GM20000 (cell line): ENCODE results near the gene PHLDB3.

Experiments
- DNase-seq: peaks from one replicate; pipeline ENCODE4 v3.0.0; 2012; ENCODE audit warnings: low spot score
- TF ChIP-seq, protein P1 (sequence below): IDR thresholded peaks from 2 replicates; pipeline ENCODE4 v1.5.1; 2012; ENCODE audit warnings: mild to moderate bottlenecking, control low read depth; ENCODE audit errors: extremely low read depth, missing control alignments

Gene PHLDB3

DNA sequence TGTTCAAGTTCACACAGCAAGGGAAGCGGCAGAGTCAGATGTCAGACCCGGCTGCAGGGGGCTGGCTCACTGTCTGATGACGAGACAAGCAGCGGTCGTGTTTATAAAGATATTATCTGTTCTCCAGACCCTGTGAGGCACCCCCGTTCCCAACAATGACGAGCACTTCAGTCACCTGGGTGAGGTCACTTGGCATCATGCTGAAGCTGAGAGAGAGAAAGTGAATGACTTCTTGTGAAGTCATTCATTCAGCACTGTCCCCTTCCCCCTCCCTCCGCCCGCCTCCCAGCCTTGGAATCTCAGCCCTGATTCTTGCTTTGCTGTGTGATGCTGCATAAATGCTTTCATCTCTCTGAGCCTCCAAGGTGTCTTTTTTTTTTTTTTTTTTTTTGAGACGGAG lies 34.3 kb downstream of the PHLDB3 start:
- DNase-seq: no peak
- TF ChIP-seq, protein P1, sequence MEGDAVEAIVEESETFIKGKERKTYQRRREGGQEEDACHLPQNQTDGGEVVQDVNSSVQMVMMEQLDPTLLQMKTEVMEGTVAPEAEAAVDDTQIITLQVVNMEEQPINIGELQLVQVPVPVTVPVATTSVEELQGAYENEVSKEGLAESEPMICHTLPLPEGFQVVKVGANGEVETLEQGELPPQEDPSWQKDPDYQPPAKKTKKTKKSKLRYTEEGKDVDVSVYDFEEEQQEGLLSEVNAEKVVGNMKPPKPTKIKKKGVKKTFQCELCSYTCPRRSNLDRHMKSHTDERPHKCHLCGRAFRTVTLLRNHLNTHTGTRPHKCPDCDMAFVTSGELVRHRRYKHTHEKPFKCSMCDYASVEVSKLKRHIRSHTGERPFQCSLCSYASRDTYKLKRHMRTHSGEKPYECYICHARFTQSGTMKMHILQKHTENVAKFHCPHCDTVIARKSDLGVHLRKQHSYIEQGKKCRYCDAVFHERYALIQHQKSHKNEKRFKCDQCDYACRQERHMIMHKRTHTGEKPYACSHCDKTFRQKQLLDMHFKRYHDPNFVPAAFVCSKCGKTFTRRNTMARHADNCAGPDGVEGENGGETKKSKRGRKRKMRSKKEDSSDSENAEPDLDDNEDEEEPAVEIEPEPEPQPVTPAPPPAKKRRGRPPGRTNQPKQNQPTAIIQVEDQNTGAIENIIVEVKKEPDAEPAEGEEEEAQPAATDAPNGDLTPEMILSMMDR: no peak

DNA sequence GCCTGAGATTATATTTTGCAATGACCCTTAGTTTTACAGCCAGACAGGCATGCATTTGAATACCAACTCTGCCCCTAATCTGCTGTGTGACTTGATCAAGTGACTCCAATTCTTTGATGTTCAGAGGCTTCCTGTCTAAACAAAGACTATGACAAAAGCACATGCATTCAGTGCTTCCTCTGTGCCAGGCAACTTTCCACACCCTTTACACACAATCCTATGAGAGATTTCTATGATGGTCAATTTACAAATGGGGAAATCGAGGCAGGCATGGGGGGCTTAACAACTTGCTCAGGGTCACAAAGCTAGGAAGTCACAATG lies 35.4 kb downstream of the PHLDB3 start:
- TF ChIP-seq, protein P1: no peak
- no peak for DNase-seq

DNA sequence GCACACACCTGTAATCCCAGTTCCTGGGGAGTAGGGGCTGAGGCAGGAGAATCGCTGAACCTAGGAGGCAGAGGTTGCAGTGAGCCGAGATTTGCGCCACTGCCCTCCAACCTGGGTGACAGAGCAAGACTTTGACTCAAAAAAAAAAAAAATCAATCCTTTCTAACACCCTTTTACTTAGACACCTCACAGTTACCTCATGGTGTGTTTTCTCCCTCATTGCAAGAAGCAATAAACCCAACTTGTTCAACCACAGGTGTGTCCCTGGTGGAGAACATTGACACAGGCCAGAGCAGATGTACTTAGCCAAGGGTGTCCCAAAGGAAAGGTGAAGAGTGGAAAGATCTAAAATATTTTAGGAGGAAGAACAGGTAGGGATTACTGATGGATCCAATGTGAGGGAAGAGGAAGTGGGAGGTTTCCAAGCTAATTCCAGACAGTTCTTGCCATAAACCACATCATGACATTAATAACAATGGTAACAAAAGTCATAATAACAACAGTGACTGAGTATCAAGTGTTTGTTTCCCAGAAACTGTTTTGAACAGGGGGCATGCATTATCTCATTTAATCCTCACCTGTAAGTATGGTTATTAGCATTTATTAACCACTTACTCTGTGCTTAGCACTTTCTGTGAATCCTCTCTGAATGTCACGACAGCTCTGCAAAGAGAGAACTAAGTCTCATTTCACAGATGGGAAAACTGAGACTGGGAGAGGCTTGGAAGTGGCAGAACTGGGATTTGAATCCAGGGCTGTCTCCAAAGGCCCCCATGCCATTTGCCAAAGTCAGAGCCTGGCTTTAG lies 36.0 kb downstream of the PHLDB3 start:
- no peak for DNase-seq
- TF ChIP-seq, protein P1: no peak

DNA sequence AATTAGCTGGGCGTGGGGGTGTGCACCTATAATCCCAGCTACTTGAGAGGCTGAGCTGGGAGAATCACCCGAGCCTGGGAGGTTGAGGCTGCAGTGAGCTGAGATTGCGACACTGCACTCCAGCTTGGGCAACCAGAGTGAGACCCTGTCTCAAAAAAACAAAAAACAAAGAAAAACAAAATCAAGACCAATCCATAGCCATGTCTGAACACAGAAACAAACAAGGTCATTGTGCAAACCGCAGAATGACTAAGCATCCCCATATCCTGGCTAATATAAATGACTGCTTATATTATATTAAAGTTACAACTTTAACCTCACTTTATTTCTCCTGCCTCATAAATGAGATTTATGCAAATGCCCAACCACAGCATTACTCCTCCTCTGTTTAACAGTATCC lies 36.8 kb downstream of the PHLDB3 start:
- TF ChIP-seq, protein P1: no peak
- no peak for DNase-seq

DNA sequence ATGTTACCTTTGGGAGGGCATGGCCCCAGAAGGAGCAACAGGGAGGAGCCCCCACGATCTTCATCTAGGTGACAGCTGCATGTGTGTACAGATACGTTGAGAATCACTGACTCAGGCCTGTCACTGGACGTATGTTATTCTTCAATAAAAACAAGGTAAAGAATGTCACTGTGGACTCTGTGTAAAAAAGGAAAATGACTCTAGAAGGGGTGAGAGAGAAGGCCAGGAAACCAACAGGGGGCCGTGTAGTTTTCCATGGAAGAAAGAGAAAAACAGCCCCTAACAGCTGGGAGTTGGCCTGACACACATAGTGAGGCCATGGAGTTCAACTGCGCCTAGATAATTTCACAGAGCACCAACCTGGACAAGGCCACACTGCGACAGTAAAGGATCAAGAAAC lies 37.3 kb downstream of the PHLDB3 start:
- TF ChIP-seq, protein P1: no peak

DNA sequence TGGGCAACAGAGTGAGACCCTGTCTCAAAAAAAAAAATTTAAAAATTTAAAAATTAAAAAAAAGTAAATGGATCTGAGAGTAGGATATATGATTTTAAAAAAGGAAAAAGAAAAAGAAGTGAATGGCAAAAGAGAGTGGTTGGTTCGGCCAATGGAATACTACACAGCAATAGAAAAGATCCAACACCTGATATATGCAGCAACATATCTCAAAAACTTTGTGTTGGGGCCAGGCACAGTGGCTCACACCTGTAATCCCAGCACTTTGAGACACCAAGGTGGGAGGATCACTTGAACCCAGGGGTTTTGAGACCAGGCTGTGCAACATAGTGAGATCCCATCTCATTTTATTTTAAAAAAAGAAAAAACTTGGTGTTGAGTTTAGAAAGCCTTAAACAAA lies 37.8 kb downstream of the PHLDB3 start:
- DNase-seq: no peak
- TF ChIP-seq, protein P1: no peak

More for the DNA sequence above, 37.3 kb downstream of the PHLDB3 start:
- no peak for DNase-seq

DNA sequence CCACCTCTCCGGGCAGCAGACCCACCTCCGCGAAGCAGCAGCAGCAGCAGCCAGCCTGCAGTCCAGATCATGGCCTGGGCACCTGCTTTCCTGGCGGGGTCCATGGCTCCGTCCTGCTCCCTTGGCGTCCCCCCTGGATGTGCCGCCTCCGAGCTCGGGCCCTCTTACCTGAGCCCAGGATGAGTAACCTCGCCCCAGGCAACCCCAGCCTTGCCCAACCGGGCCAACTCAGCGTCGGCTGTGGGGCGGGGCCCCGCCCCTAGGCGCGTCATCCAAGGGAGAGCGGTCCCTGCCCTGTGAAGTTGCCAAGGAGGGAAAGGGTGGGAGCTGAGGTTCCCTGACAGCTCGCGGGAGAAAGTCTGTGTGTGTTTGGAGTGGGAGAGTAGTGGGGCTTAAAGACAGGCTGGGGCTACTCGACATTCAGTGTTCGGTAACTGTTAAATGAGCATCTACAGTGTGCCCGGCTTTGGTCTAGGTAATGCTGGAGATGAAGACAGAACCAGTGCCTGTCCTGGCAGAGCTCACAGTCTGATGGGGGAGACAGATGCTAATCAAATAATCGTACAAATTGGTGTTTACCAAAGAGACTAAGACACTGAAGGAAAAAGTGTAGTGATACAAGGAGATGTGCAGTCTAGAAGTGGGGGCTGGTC lies 39.0 kb downstream of the PHLDB3 start, which contains the start of gene LYPD3:
TSS of gene LYPD3 (minus strand) at position 141 of the 653 bp plus-strand sequence. CDS start at position 104, 37 bp downstream.
- TF ChIP-seq, protein P1: no peak
- no peak for DNase-seq
